Ovary (tissue), 3 donors: ENCODE measurements around the gene FAAP20.

Experiments
- CTCF ChIP-seq, 3 donors: fragments of 450-650 bp in 2 of 3; fragments of 200-600 bp in 1 of 3; IDR thresholded peaks; one replicate each; pipeline versions ENCODE4 v1.5.1 to v1.8.0; 2016 to 2022; ENCODE audit warnings: antibody characterized with exemption in 3 of 3, mild to moderate bottlenecking in 1 of 3
- POLR2A ChIP-seq: fragments of 450-650 bp; IDR thresholded peaks from one replicate; pipeline ENCODE4 v1.6.1; 2017; ENCODE audit warnings: antibody characterized with exemption, mild to moderate bottlenecking, moderate library complexity
- donor health status: DM: no; HTN: no; CAD: no.

- peak; percentile 10 for TF ChIP-seq POLR2A
- TF ChIP-seq CTCF (IDR thresholded peaks at IDR 0.05), result peak; percentile 89 to 99 (median 93)
Observed at GRCh38 chr1:2194898-2195673, 514 bp upstream of the FAAP20 start.
